Epithelial cell of proximal tubule (primary cell): Measurements from ENCODE around the gene IL12RB2. TPM values are rescaled to one million over a fixed set of nuclear protein-coding genes. Genes with fewer than 3 reads are reported as not detected.
"Not testable (repeated sequence)": the region's sequence is repeated elsewhere in the genome, so short reads cannot be mapped to it uniquely, and the experiment has no call there.

Experiments used
- DNase-seq: peaks from one replicate; pipeline ENCODE4 v3.0.0-alpha.2; 2011; ENCODE audit warnings: low read depth
- H3K4me3 ChIP-seq: 2 replicates; pipeline ENCODE4 v1.5.1; 2011; ENCODE audit warnings: low read depth, mild to moderate bottlenecking, low read length
- total RNA-seq: library from RNA; depleted of rRNA; stranded (reverse); fragments of >200 nt; gene quantifications from 2 replicates; pipeline ENCODE4 v1.2.3, GENCODE V29; 2015
- TF ChIP-seq, protein P1 (sequence below): conservative IDR thresholded peaks from 2 replicates; pipeline ENCODE4 v1.5.1; 2012; ENCODE audit warnings: low read depth, mild to moderate bottlenecking, low read length

Gene IL12RB2
- total RNA-seq, 1 donor from 2014 or later = 1.3 TPM

DNA sequence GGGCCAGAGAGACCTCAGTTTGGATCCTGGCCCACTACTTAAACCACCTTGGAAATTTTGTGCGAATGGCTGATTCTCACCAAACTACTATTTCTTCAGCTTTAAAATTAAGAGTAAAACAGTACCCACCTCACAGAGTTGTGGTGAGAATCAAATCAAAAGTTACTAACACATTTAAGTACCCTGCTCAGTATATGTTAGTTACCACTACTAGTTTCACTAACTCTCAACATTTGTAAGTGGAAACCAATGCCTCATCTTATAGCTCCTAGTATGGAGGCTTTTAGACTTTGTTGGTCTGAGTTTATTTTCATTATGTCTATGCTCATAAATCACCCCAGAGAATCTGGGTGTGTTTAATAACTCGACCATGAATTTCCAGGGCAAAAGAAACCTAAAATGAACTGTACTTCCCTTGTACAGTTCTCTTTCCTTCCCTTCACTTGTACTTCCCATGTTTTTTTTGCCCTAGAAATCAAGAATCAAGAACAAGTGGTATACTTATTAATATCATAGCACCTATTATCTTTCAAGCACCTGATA lies 134.1 kb downstream of the IL12RB2 start:
- no peak for DNase-seq
- TF ChIP-seq, protein P1, sequence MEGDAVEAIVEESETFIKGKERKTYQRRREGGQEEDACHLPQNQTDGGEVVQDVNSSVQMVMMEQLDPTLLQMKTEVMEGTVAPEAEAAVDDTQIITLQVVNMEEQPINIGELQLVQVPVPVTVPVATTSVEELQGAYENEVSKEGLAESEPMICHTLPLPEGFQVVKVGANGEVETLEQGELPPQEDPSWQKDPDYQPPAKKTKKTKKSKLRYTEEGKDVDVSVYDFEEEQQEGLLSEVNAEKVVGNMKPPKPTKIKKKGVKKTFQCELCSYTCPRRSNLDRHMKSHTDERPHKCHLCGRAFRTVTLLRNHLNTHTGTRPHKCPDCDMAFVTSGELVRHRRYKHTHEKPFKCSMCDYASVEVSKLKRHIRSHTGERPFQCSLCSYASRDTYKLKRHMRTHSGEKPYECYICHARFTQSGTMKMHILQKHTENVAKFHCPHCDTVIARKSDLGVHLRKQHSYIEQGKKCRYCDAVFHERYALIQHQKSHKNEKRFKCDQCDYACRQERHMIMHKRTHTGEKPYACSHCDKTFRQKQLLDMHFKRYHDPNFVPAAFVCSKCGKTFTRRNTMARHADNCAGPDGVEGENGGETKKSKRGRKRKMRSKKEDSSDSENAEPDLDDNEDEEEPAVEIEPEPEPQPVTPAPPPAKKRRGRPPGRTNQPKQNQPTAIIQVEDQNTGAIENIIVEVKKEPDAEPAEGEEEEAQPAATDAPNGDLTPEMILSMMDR = no peak

DNA sequence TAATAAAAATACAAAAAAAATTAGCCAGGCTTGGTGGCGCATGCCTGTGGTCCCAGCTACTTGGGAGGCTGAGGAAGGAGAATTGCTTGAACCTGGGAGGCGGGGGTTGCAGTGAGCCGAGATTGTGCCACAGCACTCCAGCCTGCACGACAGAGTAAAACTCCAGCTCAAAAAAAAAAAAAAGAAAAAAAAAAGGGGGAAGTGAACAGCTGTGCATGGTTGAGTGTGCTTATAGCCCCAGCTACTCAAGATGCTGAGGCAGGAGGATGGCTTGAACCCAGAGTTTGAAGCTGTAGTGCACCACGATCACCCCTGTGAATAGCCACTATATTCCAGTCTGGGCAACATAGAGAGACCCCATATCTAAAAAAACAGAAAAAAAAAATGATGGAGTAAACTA lies 138.3 kb downstream of the IL12RB2 start:
- H3K4me3 ChIP-seq, DNase-seq: not testable (repeated sequence)

More for the DNA sequence above, 134.1 kb downstream of the IL12RB2 start:
- H3K4me3 ChIP-seq = no peak overlapping the region

Other genes starting within 250 kb of the IL12RB2 start
- gene C1orf141, start 172.9 kb upstream of the IL12RB2 start, total RNA-seq = not detected in 2 replicates
- gene IL23R, start 141.4 kb upstream of the IL12RB2 start, total RNA-seq = not detected in 2 replicates
- 307 and 412 TPM in 2 replicates for gene SERBP1, start 122.5 kb downstream of the IL12RB2 start, total RNA-seq